GM12878 (cell line): ENCODE data around the gene SQSTM1.

ENCODE experiments used
- BACH1 ChIP-seq: fragments of 450-650 bp; IDR thresholded peaks from 2 replicates; pipeline ENCODE4 v1.6.1; 2017; ENCODE audit warnings: mild to moderate bottlenecking, borderline replicate concordance
- EZH2 ChIP-seq: IDR thresholded peaks from 2 replicates; pipeline ENCODE4 v1.6.1; 2012; ENCODE audit warnings: low read depth, mild to moderate bottlenecking, control low read depth, inconsistent platforms, low read length, borderline replicate concordance; ENCODE audit not compliant: control insufficient read depth
- GABPA ChIP-seq: IDR thresholded peaks from 2 replicates; pipeline ENCODE4 v1.6.1; 2014; ENCODE audit warnings: antibody characterized with exemption, low read depth, mild to moderate bottlenecking, inconsistent platforms
- MTA3 ChIP-seq: IDR thresholded peaks from 2 replicates; pipeline ENCODE4 v1.6.1; 2012; ENCODE audit warnings: low read length, inconsistent platforms, borderline replicate concordance
- MYC ChIP-seq: IDR thresholded peaks from 2 replicates; pipeline ENCODE4 v1.6.1; 2011; ENCODE audit warnings: mild to moderate bottlenecking, low read length, moderate library complexity, inconsistent platforms; ENCODE audit not compliant: insufficient read depth, insufficient replicate concordance, insufficient read length, severe bottlenecking
- NR2C2 ChIP-seq: IDR thresholded peaks from 2 replicates; pipeline ENCODE4 v1.6.1; 2011; ENCODE audit warnings: borderline replicate concordance, low read depth; ENCODE audit not compliant: control insufficient read depth, insufficient read length
- PAX8 ChIP-seq: fragments of 450-650 bp; IDR thresholded peaks from 2 replicates; pipeline ENCODE4 v1.6.1; 2017; ENCODE audit warnings: mild to moderate bottlenecking, moderate library complexity
- TF ChIP-seq, protein P1 (sequence below), 3 experiments: IDR thresholded peaks in 2 of 3; conservative IDR thresholded peaks in 1 of 3; 2 replicates each; pipeline ENCODE4 v1.5.1; 2011; ENCODE audit warnings: low read depth in 3 of 3, low read length in 3 of 3, mild to moderate bottlenecking in 3 of 3, control low read depth in 2 of 3, moderate library complexity in 2 of 3, inconsistent platforms in 1 of 3, mixed read lengths in 1 of 3; ENCODE audit not compliant: control insufficient read depth in 2 of 3, insufficient read depth in 1 of 3; ENCODE audit errors: extremely low read depth in 1 of 3
- TF ChIP-seq, protein P2 (sequence below): fragments of 450-650 bp; IDR thresholded peaks from 2 replicates; pipeline ENCODE4 v1.6.1; 2016; ENCODE audit warnings: mild to moderate bottlenecking

DNA sequence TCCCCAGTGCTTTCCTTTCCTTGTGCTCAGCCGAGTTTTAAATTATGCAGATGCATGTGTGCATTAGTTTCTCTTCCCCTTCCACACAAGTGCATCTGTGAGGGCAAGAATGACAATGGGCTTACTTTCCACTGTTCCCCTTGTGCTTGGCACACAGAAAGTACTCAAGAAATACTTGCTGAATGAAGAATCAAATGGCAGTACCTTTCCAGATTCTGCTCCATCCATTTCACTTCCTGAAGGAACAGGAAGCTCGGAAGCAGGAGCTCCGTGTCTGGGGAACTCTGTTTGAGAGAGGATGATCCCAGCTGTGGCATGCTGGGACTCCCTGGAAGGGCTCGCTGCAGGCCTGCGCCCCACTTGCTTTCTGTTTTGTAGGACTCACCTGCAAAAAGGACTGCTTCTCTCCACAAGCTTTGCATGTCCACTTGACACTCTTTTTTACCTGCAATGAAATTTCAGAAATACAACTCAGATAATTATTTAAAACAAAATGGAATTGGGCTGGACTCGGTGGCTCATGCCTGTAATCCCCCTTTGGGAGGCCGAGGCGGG, 32.4 kb downstream of the SQSTM1 start:
- TF ChIP-seq MYC, result no peak
- TF ChIP-seq, protein P1, sequence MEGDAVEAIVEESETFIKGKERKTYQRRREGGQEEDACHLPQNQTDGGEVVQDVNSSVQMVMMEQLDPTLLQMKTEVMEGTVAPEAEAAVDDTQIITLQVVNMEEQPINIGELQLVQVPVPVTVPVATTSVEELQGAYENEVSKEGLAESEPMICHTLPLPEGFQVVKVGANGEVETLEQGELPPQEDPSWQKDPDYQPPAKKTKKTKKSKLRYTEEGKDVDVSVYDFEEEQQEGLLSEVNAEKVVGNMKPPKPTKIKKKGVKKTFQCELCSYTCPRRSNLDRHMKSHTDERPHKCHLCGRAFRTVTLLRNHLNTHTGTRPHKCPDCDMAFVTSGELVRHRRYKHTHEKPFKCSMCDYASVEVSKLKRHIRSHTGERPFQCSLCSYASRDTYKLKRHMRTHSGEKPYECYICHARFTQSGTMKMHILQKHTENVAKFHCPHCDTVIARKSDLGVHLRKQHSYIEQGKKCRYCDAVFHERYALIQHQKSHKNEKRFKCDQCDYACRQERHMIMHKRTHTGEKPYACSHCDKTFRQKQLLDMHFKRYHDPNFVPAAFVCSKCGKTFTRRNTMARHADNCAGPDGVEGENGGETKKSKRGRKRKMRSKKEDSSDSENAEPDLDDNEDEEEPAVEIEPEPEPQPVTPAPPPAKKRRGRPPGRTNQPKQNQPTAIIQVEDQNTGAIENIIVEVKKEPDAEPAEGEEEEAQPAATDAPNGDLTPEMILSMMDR (IDR thresholded peaks at IDR 0.05 in 2 of 3, conservative IDR thresholded peaks at IDR 0.05 in 1 of 3; ENCODE audit: control insufficient read depth in 2 of 3, extremely low read depth in 1 of 3, insufficient read depth in 1 of 3, low read depth in 3 of 3, low read length in 3 of 3), result no peak
- TF ChIP-seq MTA3, result no peak
- TF ChIP-seq EZH2, result no peak
- TF ChIP-seq PAX8, result no peak
- TF ChIP-seq NR2C2, result no peak
- TF ChIP-seq BACH1, result no peak
- TF ChIP-seq, protein P2, sequence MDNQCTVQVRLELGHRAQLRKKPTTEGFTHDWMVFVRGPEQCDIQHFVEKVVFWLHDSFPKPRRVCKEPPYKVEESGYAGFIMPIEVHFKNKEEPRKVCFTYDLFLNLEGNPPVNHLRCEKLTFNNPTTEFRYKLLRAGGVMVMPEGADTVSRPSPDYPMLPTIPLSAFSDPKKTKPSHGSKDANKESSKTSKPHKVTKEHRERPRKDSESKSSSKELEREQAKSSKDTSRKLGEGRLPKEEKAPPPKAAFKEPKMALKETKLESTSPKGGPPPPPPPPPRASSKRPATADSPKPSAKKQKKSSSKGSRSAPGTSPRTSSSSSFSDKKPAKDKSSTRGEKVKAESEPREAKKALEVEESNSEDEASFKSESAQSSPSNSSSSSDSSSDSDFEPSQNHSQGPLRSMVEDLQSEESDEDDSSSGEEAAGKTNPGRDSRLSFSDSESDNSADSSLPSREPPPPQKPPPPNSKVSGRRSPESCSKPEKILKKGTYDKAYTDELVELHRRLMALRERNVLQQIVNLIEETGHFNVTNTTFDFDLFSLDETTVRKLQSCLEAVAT, result no peak
- no peak for TF ChIP-seq GABPA
